Measurements from ENCODE around the gene GALNS. TPM values are rescaled to one million over a fixed set of nuclear protein-coding genes. Genes with fewer than 3 reads are reported as not detected.
"Not testable (repeated sequence)": the region's sequence is repeated elsewhere in the genome, so short reads cannot be mapped to it uniquely, and the experiment has no call there.

GALNS gene
- total RNA-seq, 1 donor from 2014 or later = 14.6 TPM

GRCh38 chr16:88891083-88891482 lies 34.3 kb upstream of the GALNS start:
- no peak for ATAC-seq
- intact Hi-C loops (cut with micrococcal nuclease) = no loop called here
- no peak for DNase-seq

- intact Hi-C loops (cut with micrococcal nuclease); ATAC-seq: not testable (repeated sequence)
These were observed 33.1 kb upstream of the GALNS start for GRCh38 chr16:88889702-88890352.

GRCh38 chr16:88888461-88889387 lies 32.0 kb upstream of the GALNS start:
- intact Hi-C loops (cut with micrococcal nuclease) = no loop called here
- DNase-seq (peak; percentile 79), ATAC-seq (peak; percentile 28)

More at GRCh38 chr16:88889702-88890352, 33.1 kb upstream of the GALNS start:
- DNase-seq = not testable (repeated sequence)

DNA sequence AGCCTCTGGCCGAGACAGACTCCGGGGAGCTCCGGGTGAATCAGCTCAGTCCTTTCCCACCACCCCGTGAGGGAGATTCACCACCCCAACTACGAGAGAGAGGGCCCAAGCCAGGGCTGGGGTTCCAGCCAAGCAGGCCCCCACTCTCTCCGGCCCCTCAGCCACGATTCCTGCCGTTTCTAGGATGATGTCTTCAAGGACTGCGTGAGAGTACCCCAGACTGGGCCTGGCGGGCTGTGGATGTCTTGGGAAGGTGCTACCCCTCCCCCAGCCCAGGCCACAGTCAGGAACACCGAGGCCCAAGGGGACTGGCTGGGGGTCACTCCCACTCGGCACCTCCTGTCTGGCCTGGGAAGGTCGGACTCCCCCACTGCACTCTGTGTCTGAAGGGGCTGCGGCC lies 31.3 kb upstream of the GALNS start:
- intact Hi-C loops (cut with micrococcal nuclease) = no loop called here
- DNase-seq (no peak), ATAC-seq (no peak)

DNA sequence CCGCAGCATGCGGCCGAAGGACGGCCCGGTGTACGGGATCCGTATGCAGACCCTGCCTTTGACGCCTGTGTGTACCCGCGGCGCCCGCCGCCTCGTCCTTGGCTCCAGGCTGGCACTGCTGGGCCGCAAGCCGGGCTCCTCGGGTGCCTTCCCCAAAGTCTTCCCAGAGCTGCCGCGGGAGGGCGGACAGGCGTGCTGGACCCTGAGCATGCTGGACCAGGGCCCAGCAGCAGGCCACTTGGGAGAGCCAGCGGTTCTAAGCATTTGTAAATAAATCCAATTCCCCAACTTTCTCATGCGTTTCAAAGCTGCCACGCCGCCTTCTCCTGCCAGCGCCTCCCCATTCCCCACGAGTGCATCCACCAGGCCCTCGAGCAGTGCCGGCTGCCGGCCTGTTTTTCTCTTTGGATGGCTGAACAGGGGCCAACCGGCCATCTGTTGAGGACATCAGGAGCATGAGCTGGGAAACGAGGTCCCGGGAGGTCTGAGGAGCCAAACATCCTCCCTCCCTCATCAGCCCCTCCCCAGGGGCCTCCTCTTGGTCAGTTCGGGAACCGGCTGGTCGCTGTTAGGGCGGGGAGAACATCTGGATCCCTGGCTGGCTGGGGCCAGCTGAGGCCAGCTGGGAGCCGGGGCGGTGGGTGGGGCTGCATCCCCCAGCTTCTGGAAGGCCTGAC lies 30.2 kb upstream of the GALNS start:
- ATAC-seq (peak; percentile 88), DNase-seq (peak; percentile 94)
- intact Hi-C loops (cut with micrococcal nuclease) = no loop called here

DNA sequence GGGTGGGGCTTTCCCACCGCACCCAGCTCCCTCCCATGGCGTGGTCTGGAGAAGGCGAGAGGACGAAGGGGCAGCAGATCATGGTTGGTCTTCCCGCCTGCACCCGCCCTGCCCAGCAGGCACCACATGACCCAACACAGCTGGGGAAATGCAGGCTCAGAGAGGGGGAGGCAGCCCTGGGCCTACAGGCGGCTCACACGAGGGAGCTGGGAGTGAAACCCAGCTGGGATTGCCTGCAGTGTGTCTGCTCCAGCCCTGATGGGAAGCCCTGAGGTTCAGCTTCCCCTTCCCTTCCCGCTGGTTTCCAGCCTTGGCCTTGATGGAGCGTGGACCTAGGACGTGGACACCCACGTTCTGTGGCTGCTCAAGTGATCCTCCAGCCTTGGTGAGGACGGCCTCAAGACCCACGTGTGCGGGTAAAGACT lies 29.7 kb upstream of the GALNS start:
- ATAC-seq (peak; percentile 6), DNase-seq (no peak)
- intact Hi-C loops (cut with micrococcal nuclease) = no loop called here

GRCh38 chr16:88885693-88886280 lies 29.0 kb upstream of the GALNS start:
- intact Hi-C loops (cut with micrococcal nuclease) = no loop called here
- DNase-seq (no peak), ATAC-seq (no peak)

GRCh38 chr16:88884569-88885271 lies 28.0 kb upstream of the GALNS start:
- intact Hi-C loops (cut with micrococcal nuclease) = no loop called here

DNA sequence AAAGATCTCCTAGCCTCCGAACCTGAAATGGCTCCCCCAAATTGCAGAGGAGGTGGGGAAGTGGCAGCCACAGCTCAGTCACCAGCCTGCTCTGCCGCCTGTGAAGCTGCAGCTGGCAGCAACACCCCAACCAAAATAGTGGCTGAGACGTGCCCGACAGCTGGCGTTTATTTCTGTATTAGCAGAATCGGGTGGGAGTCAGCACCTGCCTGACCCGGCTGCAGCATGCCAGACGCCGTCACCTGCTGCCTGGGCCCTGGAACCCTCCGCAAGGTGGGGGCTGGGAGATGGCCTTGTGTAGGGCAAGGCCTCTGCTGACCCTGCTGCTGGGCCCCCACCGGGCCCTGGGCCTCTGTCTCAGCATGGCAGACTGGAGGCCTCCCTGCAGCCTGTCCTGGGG lies 27.2 kb upstream of the GALNS start:
- intact Hi-C loops (cut with micrococcal nuclease) = no loop called here
- ATAC-seq (no peak), DNase-seq (no peak)

More at GRCh38 chr16:88884569-88885271, 28.0 kb upstream of the GALNS start:
- DNase-seq = no peak
- no peak for ATAC-seq

GRCh38 chr16:88883117-88883895 lies 26.6 kb upstream of the GALNS start:
- DNase-seq (no peak), ATAC-seq (no peak)
- intact Hi-C loops (cut with micrococcal nuclease) = no loop called here

DNA sequence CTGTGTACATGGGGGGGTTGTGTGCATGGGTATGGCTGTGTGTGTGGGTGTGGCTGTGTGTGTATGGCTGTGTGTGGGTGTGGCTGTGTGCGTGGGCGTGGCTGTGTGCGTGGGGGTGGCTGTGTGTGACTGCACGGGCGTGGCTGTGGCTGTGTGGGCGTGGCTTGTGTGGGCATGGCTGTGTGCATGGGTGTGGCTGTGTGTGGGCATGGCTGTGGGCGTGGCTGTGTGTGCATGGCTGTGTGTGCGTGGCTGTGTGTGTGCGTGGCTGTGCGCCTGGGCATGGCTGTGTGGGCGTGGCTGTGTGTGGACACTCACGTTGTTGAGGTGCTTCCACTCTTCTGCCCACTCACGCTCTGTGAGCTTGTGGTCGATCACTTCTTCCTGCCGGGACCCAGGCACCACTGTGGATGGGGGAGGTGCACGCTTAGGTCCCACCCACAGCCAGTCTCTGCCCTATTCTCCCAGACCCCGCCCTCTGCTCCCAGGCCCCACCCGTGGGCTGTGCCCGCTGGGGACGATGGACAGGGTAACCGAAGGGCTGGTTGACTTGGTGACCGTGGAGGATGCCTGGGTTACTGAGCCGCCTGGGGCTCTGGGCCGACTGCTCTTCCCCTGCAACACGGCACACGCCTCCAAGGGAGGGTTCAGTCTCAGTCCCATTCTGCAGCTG lies 25.7 kb upstream of the GALNS start:
- intact Hi-C loops (cut with micrococcal nuclease) = no loop called here
- no peak for ATAC-seq
- DNase-seq = no peak

- ATAC-seq = no peak
- intact Hi-C loops (cut with micrococcal nuclease) = no loop called here
- DNase-seq = no peak
These were observed 25.1 kb upstream of the GALNS start for GRCh38 chr16:88881675-88882357.

DNA sequence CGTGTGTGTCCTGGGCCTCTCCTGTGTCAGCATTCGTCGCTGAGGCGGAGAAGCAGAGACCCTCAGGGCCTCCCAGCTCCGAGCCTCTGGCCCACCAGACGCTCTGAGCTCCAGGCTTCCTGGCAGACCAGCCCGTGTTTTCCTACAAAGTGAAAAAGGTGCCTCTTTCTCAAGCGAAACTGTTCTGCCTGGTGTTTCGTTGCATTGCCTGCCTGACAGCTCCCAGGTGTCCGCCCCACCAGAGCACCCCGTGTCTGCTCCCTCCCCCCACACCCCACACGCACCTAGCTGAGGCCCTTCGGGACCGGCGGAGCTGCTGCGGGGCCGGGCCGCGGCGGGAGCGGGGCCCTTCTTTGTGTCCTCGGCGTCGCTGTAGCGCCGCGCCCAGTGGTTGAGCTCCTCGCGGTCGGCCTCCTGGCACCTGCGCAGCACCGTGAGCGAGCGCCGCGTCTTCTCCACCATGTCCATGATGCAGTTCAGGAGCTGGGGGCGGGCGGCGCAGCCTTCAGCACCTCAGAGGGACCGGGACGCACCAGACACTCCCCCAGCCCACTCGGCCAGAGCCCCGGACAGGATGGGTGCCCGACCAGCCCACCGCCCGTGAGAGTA lies 24.4 kb upstream of the GALNS start:
- DNase-seq (no peak), ATAC-seq (peak; percentile 24)
- intact Hi-C loops (cut with micrococcal nuclease) = no loop called here

- intact Hi-C loops (cut with micrococcal nuclease) = no loop called here
- ATAC-seq (no peak), DNase-seq (no peak)
These were observed 23.7 kb upstream of the GALNS start for GRCh38 chr16:88880226-88881006.

DNA sequence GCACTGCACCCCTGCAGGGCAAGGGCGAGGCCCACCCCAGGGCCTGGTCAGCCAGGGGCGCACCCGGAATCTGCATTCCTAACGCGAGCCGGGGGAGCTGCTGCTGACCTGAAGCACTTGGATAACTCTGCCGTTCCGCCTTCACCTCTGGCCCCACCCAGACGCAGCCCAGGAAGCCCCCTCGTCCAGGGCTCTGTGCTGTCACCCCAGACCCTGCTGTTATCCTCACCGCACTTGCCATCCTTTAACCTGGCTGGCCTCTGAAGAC lies 23.0 kb upstream of the GALNS start:
- intact Hi-C loops (cut with micrococcal nuclease) = no loop called here
- ATAC-seq = no peak
- no peak for DNase-seq

All from left ventricle myocardium superior (tissue), 1 donor.